Activated CD4-positive, alpha-beta T cell treated with anti-CD3 and anti-CD28 coated beads for 48 hours (primary cell): ENCODE measurements around the gene RPL37.
A peak's percentile ranks its signal among the peaks of the same experiment; 100 is the strongest.
"Not testable (repeated sequence)": the region's sequence is repeated elsewhere in the genome, so short reads cannot be mapped to it uniquely, and the experiment has no call there.

Source experiments
- DNase-seq: peaks from one replicate; pipeline ENCODE4 v3.0.0-alpha.2; 2020

The RPL37 gene

DNA sequence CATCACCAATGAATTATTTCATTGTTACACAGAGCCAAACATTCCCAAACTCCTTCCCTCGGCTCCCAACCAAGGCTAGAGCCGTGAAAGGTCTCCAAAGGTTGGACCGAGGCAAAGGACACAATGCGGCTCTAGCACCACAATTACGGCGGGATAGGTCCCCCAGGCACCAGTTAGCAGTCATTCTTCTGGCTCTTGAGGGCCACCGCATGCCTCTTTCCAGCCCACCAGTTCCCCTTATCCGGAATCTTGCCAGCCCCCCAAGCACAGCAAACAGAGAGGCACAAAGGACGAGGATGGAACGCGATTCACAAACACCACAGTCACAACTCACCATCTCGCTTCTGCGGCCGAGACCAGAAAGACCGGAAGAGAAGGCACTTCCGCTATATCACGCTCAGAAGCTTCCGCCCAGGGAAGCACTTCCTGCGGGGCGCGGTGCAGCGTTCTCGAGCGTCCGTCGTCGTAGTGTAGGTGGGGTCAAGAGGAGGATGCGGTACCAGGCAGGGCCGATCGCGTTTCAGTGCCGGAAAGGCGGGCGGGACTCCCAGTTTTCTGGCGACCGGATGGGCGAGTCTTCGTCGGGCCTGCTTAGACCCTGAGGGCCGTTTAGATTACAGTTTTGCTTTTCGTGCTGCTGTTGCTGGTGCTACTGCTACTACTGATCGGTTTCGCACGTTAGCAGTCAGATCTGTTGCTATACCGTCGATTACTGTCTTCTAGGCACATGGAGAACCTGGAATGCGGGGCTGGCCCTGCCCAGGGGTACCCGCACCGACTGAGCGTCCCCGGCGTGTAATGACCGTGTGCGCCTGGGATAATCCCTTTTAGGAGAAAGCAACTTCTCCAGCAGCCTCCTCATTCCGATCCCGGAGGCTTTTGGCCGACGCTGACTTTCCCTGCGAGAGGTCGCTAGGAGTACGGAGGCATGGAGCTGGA, at the start of gene RPL37:
RPL37 (minus strand) TSS at position 374 of the 939 bp plus-strand sequence; CDS start at position 337, 37 bp downstream.
- peak; percentile 95 for DNase-seq

DNA sequence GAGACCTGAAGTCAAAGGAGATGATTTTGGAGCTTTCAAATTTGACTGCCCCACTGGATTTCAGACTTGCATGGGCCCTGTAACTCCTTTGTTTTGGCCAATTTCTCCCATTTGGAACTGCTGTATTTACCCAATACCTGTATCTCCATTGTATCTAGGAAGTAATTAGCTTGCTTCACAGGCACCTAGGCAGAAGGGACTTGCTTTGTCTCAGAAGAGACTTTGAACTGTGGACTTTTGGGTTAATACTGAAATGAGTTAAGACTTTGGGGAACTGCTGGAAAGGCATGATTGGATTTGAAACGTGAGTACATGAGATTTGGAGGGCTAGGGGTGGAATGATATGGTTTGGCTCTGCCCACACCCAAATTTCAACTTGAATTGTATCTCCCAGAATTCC, 48.0 kb upstream of the RPL37 start:
- not testable (repeated sequence) for DNase-seq

DNA sequence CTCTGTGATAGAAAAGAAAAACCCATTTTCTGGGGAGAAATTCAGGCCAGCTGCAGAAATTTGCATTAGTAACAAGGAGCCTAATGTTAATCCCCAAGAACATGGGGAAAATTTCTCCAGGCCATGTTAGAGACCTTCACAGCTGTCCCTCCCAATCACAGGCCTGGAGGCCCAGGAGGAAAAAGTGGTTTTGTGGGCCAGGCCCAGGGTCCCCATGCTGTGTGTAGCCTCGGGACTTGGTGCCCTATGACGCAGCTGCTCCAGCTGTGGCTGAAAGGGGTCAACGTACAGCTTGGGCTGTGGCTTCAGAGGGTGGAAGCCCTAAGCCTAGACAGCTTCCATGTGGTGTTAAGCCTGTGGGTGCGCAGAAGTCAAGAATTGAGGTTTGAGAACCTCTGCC, 47.3 kb upstream of the RPL37 start:
- no peak for DNase-seq

DNA sequence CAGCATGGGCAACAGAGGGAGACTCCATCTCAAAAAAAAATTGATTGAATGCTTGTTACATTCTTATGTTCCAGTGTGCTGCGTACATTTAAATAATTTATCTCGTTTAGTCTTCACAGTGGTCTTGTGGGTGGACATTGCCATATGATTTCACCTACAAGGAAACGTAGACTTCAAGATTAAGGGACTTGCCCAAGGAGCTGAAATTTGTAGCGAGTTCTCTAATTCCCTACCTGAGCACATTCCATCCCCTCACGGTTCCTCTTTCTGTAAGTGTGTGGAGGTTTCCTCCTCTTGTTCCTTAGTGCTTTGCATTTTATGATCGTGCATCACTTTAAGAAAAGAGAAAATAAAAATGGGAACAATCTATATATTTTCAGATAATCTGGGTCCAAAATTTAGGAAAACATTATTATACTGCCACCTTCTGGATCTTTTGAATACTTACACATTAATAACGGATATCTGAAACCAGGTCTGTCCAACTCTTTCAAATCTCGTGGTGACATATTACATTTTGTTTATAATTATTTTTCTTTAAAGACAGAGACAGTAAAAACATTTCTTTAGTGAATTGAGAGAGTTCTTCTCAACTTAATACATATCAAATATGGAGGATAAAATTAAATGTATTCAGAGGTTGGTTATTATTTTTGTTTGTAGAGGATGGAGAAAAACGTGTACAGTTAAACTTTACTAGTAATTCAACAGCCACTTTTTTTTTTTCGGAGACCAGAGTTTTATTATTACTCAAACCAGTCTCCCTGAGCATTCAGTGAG, 44.3 kb upstream of the RPL37 start:
- DNase-seq, result no peak

DNA sequence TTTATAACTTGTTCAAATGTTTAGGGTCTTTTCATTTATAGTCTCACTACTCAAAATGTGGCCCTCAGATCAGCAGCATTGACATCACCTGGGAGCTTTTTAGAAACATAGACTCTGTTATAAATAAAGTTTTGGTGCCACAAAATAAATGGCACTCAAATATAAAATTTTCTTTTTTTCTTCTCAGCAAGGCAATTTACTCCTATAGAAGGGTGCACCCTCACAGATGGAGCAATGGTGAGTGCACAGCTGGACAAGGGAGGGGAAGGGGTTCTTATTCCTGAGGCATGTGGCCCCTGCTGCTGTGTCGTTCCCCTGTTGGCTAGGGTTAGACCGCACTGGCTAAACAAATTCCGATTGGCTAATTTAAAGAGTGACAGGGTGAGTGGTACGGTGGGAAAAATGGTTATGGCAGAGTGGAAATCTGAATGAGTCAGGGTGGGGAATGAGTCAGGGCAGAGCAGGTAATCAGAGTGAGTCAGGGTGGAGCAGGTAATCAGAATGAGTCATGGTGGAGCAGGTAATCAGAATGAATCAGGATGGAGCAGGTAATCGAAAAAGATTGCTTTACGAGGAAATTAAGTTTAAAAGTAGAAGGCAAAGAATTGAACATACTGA, 42.5 kb upstream of the RPL37 start:
- DNase-seq, result peak; percentile 25

DNA sequence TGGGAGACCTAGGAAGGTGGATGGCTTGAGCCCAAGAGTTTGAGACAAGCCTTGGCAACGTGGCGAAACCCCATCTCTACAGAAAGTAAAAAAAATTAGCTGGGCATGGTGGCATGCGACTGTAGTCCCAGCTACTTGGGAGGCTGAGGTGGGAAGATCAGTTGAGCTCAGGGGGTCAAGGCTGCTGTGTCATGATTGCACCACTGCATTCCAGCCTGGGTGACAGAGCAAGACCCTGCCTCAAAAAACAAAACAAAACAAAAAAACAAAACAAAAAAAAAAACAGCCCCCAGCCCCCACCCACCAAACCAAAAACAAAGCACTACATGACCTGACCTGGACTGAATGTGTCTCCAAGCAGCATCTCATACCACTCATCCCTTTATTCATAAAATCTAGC, 40.9 kb upstream of the RPL37 start:
- DNase-seq, result no peak

DNA sequence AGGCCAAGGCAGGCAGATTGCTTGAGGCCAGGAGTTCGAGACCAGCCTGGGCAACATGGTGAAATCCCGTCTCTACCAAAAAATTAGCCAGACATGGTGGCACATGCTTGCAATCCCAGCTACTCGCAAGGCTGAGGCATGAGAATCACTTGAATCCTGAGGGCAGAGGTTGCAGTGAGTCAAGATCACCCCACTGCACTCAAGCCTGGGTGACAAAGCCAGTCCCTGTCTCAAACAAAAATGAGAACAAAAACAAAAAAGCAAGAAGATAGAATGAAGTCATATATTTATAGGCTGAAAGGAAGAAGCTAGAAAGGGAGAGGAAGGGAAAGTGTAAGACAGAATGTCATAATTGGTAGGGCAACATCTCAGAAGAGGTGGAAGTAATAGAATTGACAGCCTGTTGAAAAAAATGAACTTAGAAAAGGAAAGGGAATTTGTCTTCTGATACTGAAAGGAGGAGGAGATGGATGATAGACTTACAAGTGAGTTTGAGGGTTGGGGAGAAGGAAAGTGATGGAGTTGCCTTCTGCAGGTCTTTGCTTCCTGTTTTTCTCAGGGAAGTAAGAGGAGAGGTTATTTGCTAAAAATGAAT, 38.4 kb upstream of the RPL37 start:
- DNase-seq, result no peak

DNA sequence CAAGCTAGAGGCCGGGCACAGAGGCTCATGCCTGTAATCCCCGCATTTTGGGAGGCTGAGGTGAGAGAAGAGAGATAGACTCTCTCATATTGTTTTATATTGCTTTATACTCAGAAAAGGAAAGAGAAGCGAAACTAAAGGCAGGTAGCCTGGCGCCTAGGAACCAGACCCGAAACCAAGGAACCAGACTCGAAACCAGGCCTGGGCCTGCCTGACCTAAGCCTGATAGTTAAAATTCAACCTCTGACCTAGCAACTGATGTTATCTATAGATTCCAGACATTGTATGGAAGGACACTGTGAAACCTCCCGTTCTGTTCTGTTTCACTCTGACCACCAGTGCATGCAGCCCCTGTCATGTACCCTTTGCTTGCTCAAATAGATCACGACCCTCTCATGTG, 37.2 kb upstream of the RPL37 start:
- not testable (repeated sequence) for DNase-seq

DNA sequence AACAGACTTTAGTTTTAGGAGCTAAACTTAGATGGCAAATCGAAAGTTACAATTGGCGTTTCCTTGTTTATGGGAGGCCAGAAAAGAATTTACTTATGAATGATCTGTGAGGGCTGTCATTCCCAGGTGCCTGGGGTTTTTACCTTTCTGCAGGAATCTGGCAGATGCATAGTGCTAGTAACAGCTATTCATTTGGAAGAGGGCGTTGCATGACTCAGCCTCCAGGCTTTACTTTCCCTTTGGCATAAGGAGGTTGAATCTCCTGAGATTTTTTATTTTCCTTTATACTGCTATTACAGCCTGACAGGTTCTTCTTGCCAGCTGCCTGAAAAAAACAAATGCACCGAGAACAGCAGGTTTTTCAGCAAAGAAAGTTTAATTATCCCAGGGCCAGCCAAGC, 36.2 kb upstream of the RPL37 start:
- DNase-seq, result no peak

DNA sequence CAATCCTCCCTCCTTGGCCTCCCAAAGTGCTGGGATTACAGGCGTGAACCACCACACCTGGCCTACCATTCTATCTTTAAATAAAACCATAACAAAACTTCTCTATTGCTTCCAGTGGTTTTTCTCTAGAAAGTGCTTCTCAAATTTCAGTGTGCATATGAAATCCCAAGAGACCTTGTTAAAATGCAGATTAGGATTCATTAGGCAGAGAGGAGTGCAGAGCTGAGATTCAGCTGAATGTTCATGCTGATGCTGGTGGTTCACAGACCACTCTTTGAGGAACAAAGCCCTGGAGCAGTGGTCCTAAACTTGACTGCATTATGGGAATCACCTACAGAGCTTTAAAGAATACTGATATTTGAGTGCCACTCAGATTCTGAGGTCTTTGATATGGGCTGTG, 34.4 kb upstream of the RPL37 start:
- no peak for DNase-seq

DNA sequence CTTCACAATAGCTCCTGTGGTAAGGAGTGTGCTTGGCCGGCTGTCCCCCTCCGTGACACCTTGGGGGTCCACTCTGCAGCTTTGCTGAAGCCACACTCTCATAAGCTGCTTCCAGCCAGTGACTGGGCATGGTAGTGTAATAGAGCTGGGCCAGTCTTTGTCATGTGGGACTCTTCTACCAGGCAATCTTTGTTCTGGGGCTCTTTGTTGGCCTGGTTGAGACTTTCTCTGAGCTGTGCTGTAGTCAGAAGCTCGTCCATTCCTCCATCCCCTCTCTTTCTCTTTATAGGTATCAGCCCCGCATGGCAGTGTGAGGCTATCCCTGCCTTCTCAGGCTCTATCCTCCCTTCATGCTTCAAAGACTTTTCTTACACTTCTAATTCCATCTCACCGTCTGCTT, 31.8 kb upstream of the RPL37 start:
- DNase-seq, result no peak

DNA sequence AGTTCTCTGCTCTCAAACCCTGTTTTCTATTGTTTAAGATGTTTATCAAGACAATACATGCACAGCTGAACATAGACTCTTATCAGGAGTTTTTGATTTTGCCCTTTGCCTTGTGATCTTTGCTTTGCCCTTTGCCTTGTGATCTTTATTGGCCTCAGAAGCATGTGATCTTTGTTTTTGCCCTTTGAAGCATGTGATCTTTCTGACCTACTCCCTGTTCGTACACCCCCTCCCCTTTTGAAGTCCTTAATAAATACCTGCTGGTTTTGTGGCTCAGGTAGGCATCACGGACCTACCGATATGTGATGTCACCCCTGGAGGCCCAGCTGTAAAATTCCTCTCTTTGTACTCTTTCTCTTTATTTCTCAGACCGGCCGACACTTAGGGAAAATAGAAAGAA, 30.0 kb upstream of the RPL37 start:
- not testable (repeated sequence) for DNase-seq

DNA sequence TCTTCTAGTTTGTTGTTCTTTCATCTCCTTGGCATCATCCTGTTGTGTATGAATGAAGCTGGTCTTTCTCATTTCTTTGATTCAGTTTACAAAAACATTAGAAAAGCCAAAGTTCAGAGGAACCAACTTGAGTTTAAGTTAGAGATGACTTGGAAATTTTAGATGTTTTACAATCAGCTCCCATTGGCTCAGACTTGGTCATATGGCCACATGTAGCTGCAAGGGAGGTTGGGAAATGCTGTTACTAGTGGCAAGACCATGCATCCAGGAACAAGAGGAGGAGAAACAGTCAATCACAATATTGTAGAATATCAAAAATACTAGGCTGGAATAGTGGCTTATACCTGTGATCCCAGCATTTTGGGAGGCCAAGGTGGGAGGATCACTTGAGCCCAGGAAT, 25.7 kb upstream of the RPL37 start:
- no peak for DNase-seq

DNA sequence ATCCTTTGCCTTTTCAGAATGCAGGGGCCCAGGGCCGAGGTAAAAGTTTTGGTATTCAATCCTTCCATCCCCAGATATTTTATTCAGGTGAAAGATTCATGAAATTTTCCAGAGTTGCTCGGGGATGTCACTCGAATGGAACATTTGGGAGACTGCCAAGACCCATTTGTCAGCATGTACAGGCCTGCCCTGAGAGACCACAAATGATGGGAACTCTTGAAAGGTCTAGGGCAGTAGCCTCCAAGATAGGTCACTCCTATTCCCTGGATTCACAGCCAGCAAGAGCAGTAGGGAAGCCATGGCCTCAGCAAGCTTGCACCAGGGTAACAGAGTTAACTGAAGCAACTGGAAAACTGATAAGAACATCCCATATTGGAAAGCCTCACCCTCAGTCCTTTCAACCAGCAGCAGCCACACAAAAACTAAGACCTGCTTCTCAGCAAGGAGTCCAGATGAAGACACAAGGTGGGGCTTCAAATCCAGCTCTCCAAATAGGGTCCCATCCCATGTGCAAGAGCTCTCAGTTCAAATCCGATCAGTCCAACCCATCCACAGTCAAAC, 18.7 kb upstream of the RPL37 start:
- DNase-seq, result no peak

DNA sequence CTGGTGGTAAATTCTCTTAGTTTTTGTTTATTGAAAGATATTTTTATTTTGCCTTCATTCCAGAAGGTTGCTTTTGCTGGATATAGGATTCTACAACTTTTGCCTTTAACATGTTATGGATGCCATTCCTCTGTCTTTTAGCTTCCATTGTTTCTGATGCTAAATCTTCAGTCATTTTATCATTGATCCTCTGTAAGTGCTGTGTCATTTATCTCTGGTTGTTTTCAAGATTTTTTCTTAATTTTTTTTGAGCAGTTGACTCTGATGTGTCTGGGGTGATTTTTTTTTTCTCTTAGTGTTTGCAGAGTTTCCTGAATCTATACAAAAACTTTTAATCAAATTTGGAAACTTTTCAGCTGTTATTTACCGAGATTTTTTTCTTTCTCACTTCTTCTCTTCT, 12.5 kb upstream of the RPL37 start:
- DNase-seq, result no peak

DNA sequence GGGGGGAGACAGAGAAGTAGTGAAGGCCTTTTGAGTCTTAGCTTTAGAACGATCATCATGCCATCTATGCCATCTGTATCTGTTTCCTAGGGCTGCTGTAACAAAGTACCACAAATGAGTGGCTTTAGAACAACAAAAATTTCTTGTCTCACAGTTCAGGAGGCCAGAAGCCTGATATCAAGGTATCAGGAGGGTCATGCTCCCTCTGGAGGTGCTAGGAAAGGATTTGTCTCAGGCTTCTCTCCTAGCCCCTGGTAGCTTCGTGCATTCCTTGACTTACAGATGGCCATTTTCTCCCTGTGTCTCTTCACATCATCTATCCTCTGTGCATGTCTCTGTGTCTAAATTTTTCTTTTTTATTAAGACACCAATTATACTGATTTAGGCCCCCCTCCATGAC, 11.3 kb upstream of the RPL37 start:
- no peak for DNase-seq

DNA sequence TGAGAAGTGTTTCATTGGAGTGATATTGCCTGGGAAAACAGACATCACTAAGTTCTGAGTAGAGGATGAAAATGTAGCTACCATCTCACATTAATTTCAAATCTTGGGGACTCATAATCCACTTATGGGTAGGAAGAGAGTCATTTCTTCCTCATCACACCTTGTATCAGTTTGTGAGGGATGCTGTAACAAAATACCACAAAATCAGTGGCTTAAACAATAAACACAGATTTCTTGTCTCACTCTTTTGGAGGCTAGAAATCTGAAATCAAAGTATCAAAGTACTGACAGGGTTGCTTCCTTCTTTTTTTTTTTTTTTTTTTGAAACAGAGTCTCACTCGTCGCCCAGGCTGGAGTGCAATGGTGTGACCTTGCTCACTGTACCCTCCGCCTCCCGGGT, 9.5 kb upstream of the RPL37 start:
- no peak for DNase-seq

DNA sequence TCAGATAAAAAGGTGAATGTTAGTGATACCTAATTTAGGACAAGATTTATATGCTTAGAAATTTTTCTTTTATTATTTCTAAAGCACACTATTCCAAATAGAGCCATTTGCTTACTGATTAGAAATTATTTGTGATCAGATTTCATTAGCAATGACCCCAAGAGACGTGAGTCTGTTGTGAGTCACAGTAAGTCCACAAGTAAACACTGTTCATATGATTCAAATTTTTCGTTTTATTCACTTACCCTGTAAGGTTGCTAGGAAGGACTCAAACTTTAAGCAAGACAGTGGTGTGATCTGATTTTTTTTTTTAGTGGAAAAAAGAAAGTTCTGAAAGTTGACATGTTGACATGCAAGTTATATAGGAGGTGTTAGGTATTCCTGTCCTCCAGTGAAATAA, 7.3 kb upstream of the RPL37 start:
- no peak for DNase-seq

DNA sequence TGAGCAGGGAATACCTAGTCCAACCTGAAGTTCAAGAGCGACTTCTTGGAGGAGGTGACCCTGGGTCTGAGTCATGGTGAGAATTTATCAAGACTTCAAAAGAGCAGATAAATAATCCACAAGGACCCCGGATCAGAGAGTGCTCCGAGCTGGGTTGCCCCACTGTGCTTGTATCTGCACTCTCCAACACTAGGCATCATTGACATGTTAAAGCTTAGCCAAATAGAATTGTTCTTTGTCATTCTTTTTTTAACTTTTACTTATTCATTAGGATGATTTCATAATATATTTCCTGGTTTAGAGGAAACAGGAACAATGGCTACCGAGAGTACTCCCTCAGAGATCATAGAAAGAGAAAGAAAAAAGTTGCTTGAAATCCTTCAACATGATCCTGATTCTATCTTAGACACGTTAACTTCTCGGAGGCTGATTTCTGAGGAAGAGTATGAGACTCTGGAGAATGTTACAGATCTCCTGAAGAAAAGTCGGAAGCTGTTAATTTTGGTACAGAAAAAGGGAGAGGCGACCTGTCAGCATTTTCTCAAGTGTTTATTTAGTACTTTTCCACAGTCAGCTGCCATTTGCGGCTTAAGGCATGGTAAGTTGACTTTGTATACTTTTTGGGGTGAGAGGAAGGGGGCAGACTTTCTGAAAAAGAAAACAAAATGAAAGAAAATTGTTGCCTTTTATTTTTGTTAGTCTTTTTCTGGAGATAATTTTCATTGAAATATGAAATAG, 6.2 kb upstream of the RPL37 start, which contains the start of gene CARD6:
CARD6 (plus strand) TSS at position 300 of the 738 bp plus-strand sequence; CDS start at position 316, 16 bp downstream.
- no peak for DNase-seq

DNA sequence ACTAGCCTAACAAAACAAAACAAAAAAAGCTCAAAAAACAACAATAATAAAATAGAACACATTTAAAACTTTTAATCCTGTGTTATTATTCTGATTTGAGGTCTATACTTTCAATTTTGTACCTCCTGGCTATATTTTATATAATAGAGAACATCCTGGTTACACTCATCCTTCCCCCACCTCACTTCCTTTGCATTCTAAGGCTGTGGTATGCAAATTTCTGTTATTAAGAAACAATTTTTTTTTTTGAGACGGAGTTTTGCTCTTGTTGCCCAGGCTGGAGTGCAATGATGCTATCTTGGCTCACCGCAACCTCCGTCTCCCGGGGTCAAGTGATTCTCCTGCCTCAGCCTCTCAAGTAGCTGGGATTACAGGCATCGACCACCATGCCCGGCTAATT, 3.1 kb upstream of the RPL37 start:
- DNase-seq, result no peak

DNA sequence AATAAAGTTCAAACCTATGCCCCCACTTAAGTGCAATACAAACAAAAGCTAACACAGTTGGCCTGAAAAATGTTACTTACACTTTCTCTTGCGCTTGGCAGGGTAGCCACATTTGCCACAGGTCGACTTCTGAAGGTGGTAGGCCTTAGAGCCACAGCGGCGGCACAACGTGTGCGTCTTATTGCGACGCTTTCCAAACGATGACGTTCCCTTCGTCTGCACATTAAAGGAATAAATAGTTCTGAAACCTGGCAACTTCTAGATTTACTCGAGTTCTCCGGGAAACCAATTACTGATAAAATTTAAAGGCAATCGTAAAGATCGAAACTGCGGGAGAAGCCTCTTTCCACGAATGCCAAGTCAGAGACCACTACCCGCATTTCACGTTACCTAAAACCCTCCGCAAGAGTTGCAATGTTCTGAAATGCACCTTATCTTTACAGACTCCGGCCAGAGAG, 602 bp downstream of the RPL37 start:
- DNase-seq, result no peak

DNA sequence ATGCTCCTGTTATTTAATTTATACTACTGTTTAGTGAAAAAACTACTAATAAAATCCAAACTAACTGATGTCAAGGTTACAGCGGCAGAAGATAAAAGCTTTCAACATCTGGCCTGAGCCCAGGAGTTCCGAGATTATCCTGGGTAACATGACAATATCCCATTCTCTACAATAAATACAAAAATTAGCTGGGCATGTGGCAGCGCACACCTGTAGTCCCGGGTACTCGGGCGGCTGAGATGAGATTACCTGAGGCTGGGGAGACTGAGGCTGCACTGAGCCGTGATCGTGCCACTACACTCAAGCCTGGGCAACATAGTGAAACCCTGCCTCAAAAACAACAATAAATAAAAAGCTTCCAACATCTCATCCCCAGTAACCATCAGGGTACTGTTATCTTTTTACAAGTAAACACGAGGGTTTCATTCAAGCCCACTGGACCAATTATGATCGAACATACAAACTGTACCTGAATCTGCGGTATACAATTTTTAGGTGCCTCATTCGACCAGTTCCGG, 1.3 kb downstream of the RPL37 start:
- DNase-seq, result no peak
